Stimulated activated CD8-positive, alpha-beta memory T cell treated with anti-CD3 and anti-CD28 coated beads, Interleukin-2, amount 100 ng/mL, for 1 hour (primary cell): ENCODE measurements around the gene ZBTB44.
"Not testable (repeated sequence)": the region's sequence is repeated elsewhere in the genome, so short reads cannot be mapped to it uniquely, and the experiment has no call there.

ENCODE experiments used
- DNase-seq, 2 donors: peaks; one replicate each; pipeline ENCODE4 v3.0.0-alpha.2; 2020; ENCODE audit warnings: low read depth in 2 of 2

ZBTB44 gene

DNA sequence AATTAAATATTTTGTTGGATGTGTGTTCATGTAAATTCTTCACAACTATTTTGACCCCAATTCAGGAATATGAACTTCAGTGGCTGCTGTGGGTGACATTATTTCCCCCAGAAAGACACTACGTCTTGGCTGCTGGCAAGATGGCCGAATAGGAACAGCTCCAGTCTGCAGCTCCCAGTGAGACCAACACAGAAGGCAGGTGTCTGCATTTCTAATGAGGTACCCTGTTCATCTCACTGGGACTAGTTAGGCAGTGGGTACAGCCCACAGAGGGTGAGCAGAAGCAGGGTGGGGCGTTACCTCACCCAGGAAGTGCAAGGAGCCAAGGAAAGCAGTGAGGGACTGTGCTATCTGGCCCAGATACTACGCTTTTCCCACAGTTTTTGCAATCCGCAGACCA is 65.3 kb downstream of the ZBTB44 start:
- no peak for DNase-seq

GRCh38 chr11:130247319-130247718 is 67.4 kb downstream of the ZBTB44 start:
- DNase-seq: no peak

GRCh38 chr11:130246738-130247137 is 68.0 kb downstream of the ZBTB44 start:
- DNase-seq: no peak

GRCh38 chr11:130246270-130246669 is 68.4 kb downstream of the ZBTB44 start:
- DNase-seq: no peak

DNA sequence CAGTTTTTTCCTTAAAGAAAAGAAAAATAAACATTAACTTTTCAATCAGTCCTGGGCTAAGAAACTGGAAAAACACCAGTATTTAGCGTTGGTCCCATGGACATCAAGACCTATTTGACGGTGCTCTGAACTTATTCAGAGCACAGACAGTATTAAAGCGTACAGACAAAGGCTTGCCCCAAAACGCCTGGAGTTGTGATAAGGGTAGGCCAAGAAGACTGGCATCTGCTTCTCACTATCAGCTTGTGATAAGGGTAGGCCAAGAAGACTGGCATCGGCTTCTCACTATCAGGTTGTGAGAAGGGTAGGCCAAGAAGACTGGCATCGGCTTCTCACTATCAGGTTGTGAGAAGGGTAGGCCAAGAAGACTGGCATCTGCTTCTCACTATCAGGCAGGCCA is 69.3 kb downstream of the ZBTB44 start:
- DNase-seq: not testable (repeated sequence)

- no peak for DNase-seq
These were observed 69.9 kb downstream of the ZBTB44 start for GRCh38 chr11:130244848-130245247.

DNA sequence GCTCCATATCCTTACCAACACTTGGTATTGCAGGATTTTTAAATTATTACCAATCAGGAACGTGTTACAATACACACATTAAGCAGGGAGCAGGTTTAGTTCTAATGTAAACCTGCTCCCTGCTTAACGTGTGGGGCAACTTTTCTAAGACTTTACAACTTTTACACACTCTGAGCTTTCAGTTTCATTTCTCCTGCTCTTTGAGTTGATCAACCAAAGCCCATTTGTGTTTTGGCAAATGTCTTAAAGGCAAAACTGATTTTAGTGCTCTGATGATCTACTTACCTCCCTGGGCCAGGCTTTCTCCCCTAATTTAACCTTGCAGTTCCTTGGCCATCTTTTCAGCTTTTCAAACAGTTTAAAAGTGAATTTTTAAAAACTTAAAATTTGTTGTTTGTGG is 70.9 kb downstream of the ZBTB44 start:
- no peak for DNase-seq

DNA sequence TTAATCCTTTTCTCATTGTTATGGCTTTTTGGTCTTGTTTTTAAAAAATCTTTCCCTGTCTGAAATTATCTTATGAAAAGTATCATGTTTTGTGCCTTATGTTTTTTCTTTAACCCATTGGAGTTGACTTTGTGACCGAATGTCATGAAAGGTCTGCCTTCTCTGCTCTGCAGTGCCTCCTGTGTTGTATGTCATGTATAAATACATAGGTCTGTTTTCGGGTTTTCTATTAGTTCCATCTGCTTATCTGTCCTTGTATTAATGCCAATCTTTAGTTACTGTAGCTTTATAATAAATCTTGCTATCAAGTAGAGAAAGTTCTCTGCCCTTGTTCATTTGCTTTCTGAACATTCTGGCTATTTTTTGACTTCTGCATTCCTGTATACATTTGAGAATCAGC is 73.0 kb downstream of the ZBTB44 start:
- no peak for DNase-seq

GRCh38 chr11:130237282-130238006 is 77.3 kb downstream of the ZBTB44 start:
- no peak for DNase-seq

DNA sequence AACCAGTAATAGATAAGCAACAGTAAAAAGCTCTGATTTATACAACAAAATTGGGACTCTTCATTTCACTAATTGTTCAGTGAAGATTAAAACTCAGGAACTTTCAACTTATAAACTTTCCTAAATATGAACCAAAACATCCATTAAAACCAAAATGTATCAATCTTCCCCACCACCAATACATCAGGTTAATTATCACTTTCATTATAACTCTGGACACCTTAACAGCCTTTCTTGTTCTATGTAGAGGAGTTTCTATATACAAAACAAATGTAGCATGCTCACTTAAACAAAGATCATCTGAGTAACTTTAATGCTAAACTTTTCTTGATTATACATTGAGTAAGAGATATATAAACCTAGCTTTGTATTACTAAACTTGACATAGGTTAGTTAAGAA is 80.4 kb downstream of the ZBTB44 start:
- no peak for DNase-seq

- not testable (repeated sequence) for DNase-seq
These were observed 80.8 kb downstream of the ZBTB44 start for GRCh38 chr11:130233888-130234287.

DNA sequence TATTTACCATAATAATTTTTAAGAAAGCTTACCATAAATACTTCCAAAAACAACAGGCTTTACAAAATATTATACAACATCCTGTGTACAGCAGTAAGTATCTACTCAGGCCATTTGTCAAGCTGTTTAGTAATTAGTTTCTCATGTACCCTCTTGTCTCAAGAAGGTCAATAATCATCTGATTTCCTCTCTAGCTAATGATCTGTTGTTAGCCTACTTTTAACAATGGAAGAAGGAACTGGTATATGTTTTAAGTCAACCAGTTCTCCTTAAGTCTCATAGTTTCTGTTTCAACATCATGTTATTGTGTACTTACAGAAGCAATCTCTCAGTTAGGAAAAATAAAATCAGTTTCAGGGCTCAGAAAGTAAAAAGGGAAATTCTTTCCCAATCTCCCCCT is 81.2 kb downstream of the ZBTB44 start:
- not testable (repeated sequence) for DNase-seq

DNA sequence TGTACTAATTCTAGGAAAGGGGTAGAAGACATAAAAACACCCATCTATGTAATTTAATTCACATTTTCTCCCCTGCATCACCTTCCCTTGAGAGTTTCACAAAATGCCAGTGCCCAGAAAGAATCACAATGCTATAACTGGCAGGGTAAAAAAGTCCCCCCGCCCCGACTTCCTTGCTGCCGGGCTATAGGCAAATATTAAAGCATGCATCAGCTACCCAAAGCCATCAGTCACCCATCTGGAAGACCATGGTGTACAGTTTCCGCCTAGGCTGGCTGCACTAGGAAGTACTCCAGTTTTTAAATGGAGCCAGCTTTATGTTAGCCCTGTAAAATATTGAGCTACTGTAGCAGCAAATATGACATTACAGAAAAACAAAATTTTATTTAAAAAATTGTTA is 87.3 kb downstream of the ZBTB44 start:
- no peak for DNase-seq

DNA sequence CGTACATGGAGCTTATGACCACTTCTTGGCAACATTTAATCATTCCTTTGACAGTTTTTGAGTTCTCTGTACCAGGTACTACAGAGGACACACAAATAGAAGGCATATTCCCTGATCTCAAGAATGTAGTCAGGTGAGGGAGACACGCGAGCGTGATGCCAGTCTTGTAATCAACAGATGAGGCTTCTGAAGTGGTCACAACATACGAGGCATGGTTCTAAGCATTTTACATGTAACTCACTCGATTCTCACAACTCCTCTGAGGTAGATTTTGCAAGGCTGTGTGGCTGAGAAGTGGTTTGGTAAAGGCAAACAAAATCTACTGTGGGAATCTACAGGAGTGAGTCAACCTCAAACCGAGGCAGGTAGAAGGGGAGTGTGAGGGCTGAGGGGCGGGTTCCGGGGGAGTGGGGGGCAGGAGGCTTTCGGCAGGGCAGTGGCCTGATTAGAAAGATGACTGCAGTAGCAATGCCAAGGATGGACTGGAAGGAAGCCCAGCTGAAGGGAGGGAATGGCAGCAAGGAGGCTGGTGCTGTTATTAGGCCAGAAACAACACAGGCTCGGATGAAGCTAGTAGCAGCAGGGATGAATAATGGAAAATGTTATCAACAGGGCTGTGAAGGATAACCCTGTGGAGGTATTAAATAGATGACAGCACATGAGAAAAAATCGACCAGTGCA is 91.3 kb downstream of the ZBTB44 start:
- DNase-seq: no peak

- DNase-seq: no peak
These were observed 94.2 kb downstream of the ZBTB44 start for GRCh38 chr11:130220311-130221035.

- DNase-seq: no peak
These were observed 95.6 kb downstream of the ZBTB44 start for GRCh38 chr11:130219148-130219547.

- DNase-seq: no peak
These were observed 96.1 kb downstream of the ZBTB44 start for GRCh38 chr11:130218501-130219070.

DNA sequence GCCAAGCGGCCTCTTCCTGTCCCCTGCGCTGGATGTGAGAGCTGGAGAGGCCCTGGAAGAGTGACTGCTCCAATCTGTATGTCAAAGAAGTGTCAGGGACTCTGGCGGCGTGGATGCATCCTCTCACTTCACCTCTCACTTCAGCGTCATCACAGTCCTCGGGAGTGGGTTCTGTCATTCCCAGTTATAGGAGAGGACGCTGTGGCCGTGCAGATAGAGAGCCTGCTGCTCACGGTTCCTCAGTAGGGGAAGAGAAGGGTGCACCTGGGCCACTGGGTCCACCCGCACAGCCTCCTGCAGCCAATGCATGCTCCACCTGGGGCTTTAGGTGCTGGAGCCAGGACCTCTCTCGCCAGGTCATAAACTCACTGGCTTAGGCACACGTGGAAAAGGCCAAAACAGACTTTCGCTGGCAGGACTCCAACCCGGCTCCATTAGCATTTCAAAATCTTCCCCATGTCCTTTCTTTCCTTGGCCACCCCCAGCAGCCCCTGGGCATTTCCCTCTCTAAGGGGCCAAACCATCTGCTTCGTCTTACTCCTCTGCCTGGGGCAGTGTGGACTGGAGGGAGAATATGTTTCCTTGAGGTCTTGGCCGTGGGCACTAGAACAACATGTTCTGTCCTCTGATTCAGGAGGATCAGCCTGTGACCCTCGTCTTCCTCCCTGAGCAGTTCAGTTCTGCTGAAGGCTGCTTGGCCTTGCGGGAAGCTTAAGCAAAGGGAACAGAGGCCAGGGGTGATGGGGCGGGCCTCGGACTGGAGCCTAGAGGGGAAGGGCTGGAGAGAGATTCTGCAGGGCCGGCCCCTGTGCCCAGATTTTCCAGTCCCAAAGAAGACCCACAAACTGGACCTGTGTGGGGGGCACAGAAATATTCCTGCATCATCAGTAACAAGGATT is 97.3 kb downstream of the ZBTB44 start:
- no peak for DNase-seq

GRCh38 chr11:130216591-130217132 is 98.1 kb downstream of the ZBTB44 start:
- DNase-seq: no peak

DNA sequence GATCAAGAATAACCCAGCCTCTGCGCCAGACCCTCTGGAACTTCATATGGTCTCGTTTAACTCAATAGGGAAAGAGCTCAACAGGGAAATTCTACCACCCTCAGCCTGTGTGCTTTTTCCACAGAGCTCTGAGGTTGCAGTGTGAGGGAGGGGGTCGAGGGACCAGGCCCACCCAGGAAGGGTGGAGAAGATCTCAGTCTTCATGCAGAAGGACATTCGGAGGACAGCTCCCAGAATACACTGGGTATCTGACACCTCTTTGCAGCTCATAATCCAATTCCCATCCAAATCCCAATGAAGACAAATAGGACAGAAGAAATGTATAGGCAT is 98.5 kb downstream of the ZBTB44 start:
- no peak for DNase-seq

DNA sequence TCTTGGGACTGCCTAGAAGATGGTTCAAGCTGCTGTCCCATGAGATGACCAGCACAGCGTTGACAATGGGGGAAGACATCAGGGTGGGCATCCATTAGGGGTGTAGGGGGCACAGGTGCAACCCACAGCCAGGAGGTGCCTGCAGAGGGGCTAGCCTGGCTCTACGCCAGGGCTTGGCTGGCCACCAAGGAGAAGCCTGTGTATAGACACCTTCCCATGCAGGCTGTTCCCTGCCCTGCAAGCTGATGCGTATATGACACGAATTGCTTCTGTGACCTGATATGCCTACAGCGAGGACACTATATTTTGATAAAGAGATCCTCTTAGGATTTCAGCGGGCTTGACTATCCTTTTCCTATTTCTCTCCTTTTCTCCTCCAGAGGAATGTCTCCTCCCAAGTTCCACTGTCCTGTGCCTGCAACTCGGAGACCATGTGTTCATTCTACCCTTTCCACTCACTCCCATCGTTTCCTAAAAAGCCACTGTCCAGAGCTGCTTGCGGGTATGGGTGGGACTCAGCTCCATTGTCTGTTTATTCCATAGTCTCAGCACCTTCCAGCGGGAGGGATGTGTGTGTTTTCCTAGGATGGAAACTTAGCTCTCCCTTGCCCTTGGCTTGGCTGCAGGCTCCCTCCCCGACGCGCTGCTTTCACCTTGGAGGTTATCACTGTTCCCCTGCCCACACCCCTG is 99.0 kb downstream of the ZBTB44 start:
- no peak for DNase-seq
